ENCODE data around the gene PEX13.

DNA sequence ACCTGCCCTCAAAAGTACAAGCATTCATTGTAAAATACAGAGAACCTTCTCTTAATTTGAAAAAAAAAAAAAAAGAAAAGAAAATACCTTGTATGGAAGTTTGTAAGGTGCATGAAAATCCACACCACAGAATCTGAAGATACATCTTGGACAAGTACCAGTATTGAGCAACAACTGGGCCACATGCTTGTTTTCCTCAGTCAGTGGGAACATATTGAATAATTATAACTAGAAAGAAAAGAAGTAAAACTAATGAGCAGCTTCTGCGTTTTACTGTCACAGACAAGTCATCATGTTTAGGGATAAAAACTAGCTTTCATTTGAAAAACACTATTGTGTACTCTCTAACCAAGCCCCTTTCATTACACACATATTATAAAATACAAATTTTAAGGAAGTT is 5.8 kb upstream of the PEX13 start:
- TF ChIP-seq, protein P1, sequence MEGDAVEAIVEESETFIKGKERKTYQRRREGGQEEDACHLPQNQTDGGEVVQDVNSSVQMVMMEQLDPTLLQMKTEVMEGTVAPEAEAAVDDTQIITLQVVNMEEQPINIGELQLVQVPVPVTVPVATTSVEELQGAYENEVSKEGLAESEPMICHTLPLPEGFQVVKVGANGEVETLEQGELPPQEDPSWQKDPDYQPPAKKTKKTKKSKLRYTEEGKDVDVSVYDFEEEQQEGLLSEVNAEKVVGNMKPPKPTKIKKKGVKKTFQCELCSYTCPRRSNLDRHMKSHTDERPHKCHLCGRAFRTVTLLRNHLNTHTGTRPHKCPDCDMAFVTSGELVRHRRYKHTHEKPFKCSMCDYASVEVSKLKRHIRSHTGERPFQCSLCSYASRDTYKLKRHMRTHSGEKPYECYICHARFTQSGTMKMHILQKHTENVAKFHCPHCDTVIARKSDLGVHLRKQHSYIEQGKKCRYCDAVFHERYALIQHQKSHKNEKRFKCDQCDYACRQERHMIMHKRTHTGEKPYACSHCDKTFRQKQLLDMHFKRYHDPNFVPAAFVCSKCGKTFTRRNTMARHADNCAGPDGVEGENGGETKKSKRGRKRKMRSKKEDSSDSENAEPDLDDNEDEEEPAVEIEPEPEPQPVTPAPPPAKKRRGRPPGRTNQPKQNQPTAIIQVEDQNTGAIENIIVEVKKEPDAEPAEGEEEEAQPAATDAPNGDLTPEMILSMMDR (conservative IDR thresholded peaks at IDR 0.05; ENCODE audit: low read length), result no peak
- TF ChIP-seq EZH2phosphoT487 (IDR thresholded peaks at IDR 0.05; ENCODE audit: borderline replicate concordance, low read depth, low read length), result no peak

All from OCI-LY7 (cell line).